CD4-positive, alpha-beta T cell treated with Interleukin-10 for 1 hour (primary cell): ENCODE measurements around the gene LMBR1L.

Experiments
- DNase-seq: peaks from one replicate; pipeline ENCODE4 v3.0.0-alpha.2; 2020

LMBR1L gene

GRCh38 chr12:49109641-49110463 lies 795 bp downstream of the LMBR1L start:
- DNase-seq, result peak; percentile 37

- DNase-seq, result no peak
Measured at GRCh38 chr12:49108958-49109404, 1.7 kb downstream of the LMBR1L start.

GRCh38 chr12:49105504-49106084 lies 5.1 kb downstream of the LMBR1L start:
- no peak for DNase-seq

GRCh38 chr12:49104822-49105221 lies 5.8 kb downstream of the LMBR1L start:
- no peak for DNase-seq

GRCh38 chr12:49100380-49100779 lies 10.3 kb downstream of the LMBR1L start:
- DNase-seq, result no peak

GRCh38 chr12:49098703-49099102 lies 11.9 kb downstream of the LMBR1L start:
- DNase-seq, result no peak

- DNase-seq, result peak; percentile 73
Measured at GRCh38 chr12:49098035-49098451, 12.6 kb downstream of the LMBR1L start.

GRCh38 chr12:49097381-49097780 lies 13.3 kb downstream of the LMBR1L start:
- DNase-seq, result no peak

GRCh38 chr12:49094975-49095365 lies 15.7 kb downstream of the LMBR1L start:
- no peak for DNase-seq

GRCh38 chr12:49094160-49094974 lies 16.3 kb downstream of the LMBR1L start, which contains the start of gene DHH:
TSS of gene DHH (minus strand) at chr12:49094801. CDS start at chr12:49094512, 289 bp downstream.
- no peak for DNase-seq

GRCh38 chr12:49093792-49094159 lies 16.9 kb downstream of the LMBR1L start:
- no peak for DNase-seq

- DNase-seq, result no peak
Measured at GRCh38 chr12:49092816-49093406, 17.7 kb downstream of the LMBR1L start.

- peak; percentile 65 for DNase-seq
Measured at GRCh38 chr12:49092086-49092815, 18.4 kb downstream of the LMBR1L start.

- DNase-seq, result no peak
Measured at GRCh38 chr12:49091836-49092085, 18.9 kb downstream of the LMBR1L start.

- DNase-seq, result no peak
Measured at GRCh38 chr12:49091056-49091835, 19.4 kb downstream of the LMBR1L start.

- peak; percentile 38 for DNase-seq
Measured at GRCh38 chr12:49089821-49090773, 20.6 kb downstream of the LMBR1L start.

- DNase-seq, result no peak
Measured at GRCh38 chr12:49088932-49089330, 21.7 kb downstream of the LMBR1L start.

GRCh38 chr12:49088150-49088931 lies 22.3 kb downstream of the LMBR1L start:
- DNase-seq, result peak; percentile 82

GRCh38 chr12:49086116-49086515 lies 24.5 kb downstream of the LMBR1L start:
- no peak for DNase-seq

GRCh38 chr12:49084438-49084837 lies 26.2 kb downstream of the LMBR1L start:
- DNase-seq, result no peak
